Memory B cell (primary cell): ENCODE data around the gene VSIG2.

Source experiments
- ATAC-seq: fragments of 150-1000 bp; cut with Tn5 transposase; 2 replicates; pipeline ENCODE4 v1.10.0; 2021; ENCODE audit warnings: low read depth, mild to moderate bottlenecking, moderate library complexity
- DNase-seq, 2 donors: peaks; one replicate each; pipeline ENCODE4 v3.0.0; 2022; ENCODE audit warnings: low spot score in 2 of 2
- H3K27ac Mint-ChIP-seq: one replicate; pipeline ENCODE4 v1.8.0; 2022; ENCODE audit warnings: mild to moderate bottlenecking, moderate library complexity, mixed read lengths
- H3K27me3 Mint-ChIP-seq: one replicate; pipeline ENCODE4 v1.8.0; 2022; ENCODE audit warnings: mixed read lengths
- H3K36me3 Mint-ChIP-seq: one replicate; pipeline ENCODE4 v1.8.0; 2022; ENCODE audit warnings: mild to moderate bottlenecking, mixed read lengths
- H3K4me1 Mint-ChIP-seq: one replicate; pipeline ENCODE4 v1.8.0; 2022; ENCODE audit warnings: mixed read lengths
- H3K4me3 Mint-ChIP-seq: one replicate; pipeline ENCODE4 v1.8.0; 2022; ENCODE audit warnings: mild to moderate bottlenecking, moderate library complexity, mixed read lengths
- H3K9me3 Mint-ChIP-seq: one replicate; pipeline ENCODE4 v1.8.0; 2022; ENCODE audit warnings: mixed read lengths

VSIG2 gene

DNA sequence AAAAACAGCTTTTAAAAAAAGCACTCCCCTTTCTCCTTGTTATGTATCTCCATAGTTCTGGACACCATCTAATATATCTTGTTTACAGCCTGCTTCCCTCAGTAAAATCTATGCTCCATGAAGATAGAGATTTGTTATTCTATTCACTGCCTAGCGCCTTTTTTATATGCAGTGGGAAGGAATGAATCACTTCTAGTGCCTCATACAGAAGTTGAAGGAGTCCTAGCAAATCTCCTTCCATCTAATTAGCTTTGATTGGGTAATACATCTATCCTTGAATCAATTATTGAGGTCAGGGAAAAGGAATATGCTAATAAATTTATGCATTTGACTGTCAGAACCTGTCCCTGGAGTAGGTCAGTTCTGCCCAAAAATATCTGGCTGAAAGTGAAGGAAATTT is 52.5 kb downstream of the VSIG2 start:
- Mint-ChIP-seq H3K4me1 (peaks cover 2% of the 10 kb centered on the region), H3K9me3 (peaks cover 10% of the 10 kb centered on the region), H3K27me3 (peaks cover 8% of the 10 kb centered on the region), H3K36me3 (peaks cover 7% of the 10 kb centered on the region), H3K27ac (no peak overlapping the region), H3K4me3 (no peak overlapping the region)
- ATAC-seq, result no peak
- no peak for DNase-seq
